Adrenal gland (tissue), 5 donors: ENCODE results near the gene MBD4.

ENCODE experiments used
- CTCF ChIP-seq, 6 experiments: fragments of 450-650 bp in 4 of 6; fragments of 200-600 bp in 2 of 6; sonication (generic) in 1 of 6; IDR thresholded peaks; 1 replicate in 5 of 6; 2 replicates in 1 of 6; pipeline versions ENCODE4 v1.5.1 to v1.8.0; 2016 to 2021; ENCODE audit warnings: antibody characterized with exemption in 6 of 6, mild to moderate bottlenecking in 2 of 6, moderate library complexity in 1 of 6
- POLR2A ChIP-seq, 2 donors: fragments of 450-650 bp; IDR thresholded peaks; one replicate each; pipeline ENCODE4 v1.6.1; 2017; ENCODE audit warnings: antibody characterized with exemption in 2 of 2, mild to moderate bottlenecking in 2 of 2, moderate library complexity in 1 of 2
- donor health status: DM: no; HTN: no; CAD: no.

- no peak for TF ChIP-seq CTCF (IDR thresholded peaks at IDR 0.05)
- no peak for TF ChIP-seq POLR2A (IDR thresholded peaks at IDR 0.05)
Observed at GRCh38 chr3:129421988-129422745, 17.6 kb downstream of the MBD4 start.
